Islet precursor cell (in vitro differentiated cells): ENCODE measurements around the gene KCTD7.
"Not testable (repeated sequence)": the region's sequence is repeated elsewhere in the genome, so short reads cannot be mapped to it uniquely, and the experiment has no call there.

Source experiments
- DNase-seq: peaks from one replicate; pipeline ENCODE4 v3.0.0-alpha.2; 2018

KCTD7 gene

DNA sequence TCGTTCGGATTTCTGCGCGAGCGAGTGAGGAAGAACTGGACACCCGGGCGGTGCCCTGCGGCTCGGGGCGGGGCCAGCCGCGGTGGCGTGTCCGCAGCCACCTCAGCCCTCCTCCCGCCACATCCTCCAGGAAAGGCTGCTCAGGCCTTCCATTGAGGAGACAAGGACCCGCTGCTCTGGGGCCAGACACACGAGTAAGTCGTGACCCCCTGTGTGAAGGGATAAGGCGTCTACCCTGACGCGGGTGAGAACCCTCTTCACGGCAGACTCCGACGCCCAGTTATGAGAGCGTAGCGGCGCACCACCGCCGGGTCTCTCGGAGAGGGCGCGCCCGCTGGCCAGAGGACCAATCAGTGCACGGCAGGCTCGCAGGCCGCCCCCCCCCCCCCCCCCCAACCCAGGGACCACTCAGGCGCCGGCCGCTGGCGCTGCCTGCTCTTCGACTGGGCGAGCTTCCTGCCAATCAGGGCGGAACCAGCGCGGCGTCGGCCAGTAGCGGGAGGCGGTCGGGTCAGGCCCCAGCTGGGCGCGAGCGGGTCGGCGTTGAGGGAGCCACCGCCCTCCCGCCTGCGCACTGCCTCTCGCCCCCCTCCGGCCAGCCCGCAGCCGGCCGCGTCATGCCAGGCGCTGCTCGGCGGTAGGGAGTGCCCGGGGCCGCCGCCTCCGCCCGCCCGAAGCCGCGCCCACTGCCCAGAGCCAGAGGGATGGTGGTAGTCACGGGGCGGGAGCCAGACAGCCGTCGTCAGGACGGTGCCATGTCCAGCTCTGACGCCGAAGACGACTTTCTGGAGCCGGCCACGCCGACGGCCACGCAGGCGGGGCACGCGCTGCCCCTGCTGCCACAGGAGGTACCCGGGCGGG lies at the start of gene KCTD7:
Gene KCTD7 (plus strand): TSS at position 521 of the 861 bp plus-strand sequence. CDS start 184 bp downstream, at position 705.
- DNase-seq: peak; percentile 100

DNA sequence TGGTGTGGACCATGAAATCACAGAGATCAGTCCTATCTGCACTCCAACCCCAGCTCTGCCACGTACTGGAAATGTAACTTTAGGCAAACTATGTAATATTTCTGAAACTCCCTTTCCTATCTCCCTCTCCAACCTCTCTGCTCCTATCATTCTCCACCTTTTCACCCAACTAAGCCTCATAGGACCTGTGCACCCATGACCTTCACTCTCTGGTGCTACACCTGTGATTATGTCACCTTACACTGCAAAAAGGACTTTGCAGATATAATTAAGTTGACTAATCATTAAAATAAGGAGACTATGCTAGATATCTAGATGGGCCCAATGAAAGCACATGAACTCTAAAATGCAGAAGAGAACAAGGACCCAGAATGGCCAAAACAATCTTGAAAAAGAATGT lies 48.3 kb upstream of the KCTD7 start:
- DNase-seq: not testable (repeated sequence)

DNA sequence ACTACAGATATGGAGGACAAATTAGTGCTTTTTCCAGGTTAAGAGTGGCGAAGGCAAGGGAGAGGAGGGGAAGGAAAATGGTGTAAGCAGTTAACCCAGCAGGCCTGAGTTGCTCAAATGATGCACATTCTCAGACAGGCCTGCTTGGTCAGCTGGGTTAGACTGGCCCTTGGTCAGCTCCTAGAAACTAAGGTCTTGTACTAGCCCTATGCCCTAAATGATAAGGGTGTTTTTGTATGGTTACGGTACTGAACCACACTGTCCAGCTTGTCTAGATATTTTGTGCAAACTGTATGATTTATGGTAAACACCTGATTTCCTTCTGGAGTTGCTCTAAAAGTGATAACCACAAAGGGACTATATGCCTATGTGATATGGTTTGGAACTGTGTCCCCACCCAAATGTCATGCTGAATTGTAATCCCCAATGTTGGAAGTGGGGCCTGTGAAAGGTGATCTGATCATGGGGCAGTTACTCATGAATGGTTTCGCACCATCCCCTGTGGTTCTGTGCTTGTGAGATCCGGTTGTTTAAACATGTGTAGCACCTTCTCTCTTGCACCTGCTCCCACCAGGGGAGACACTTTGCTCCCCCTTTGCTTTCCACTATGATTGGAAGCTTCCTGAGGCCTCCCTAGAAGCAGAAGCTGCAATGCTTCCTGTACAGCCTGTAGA lies 45.7 kb upstream of the KCTD7 start:
- not testable (repeated sequence) for DNase-seq

GRCh38 chr7:66583490-66584110 lies 45.1 kb upstream of the KCTD7 start:
- no peak for DNase-seq

DNA sequence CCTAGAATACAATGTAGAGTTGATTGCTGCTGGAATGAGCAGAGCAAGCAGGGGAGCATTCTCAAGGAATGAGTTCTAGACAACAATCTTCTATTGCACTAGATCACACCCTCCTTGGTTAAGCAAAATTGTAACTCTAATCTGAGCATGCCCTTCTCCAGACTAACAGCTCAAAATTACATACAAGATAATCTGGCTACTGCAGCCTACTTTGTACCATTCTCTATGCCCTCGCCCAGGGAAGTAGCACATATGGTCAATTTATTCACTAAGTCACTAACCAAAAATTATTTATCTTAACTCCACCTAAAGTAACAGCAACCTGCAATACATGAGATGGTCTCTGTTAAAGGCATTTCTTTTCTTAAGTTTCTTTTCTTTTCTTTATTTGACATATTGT lies 42.5 kb upstream of the KCTD7 start:
- no peak for DNase-seq

DNA sequence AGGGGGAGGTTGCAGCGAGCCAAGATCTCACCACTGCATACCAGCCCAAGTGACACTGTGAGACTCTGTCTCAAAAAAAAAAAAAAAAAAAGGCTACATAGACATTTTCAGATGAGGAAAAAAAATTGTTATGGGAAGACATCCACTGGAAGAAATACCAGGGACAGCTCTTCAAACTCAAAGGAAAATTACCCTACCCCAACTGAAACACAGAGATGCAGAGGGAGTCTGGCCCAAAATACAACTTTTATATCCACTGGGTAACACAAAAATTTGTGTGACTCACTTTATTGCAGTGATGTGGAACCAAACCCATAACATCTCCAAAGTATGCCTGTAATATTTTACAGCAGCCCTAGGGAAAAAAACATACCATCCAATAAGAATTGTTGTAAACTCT lies 40.5 kb upstream of the KCTD7 start:
- DNase-seq: not testable (repeated sequence)

DNA sequence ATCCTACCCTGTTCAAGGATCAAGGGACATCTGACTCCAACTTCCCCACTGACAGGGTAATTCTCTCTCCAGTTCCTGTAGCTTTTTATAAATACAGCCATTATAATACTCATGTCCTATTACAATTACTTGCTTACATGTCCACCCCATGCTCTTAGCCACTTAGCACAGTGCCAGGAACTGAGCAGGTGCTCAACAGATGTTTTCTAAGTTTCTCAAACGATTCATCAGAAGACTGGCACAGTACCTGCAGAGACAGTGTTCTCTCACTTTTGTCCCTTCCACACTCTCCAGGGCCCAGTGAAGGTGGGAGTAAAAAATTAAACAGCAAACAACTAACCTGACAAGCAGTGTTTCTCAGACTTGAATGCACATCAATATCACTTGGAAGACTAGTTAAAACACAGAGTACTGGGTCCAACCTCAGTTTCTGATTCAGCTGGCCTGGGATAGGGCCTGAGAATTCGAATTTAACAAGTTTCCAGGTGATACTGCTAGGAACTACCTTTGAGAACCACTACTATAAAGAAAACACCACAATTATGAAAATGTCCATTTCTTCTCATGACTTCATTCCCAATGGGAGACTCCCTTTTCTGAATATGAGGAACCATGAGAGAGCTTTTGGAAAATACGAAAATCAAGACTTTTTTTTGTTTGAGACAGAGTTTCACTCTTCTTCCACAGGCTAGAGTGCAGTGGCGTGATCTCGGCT lies 39.7 kb upstream of the KCTD7 start:
- not testable (repeated sequence) for DNase-seq

- not testable (repeated sequence) for DNase-seq
These were observed 38.2 kb upstream of the KCTD7 start for GRCh38 chr7:66590302-66591057.

- not testable (repeated sequence) for DNase-seq
These were observed 37.5 kb upstream of the KCTD7 start for GRCh38 chr7:66591058-66591798.

DNA sequence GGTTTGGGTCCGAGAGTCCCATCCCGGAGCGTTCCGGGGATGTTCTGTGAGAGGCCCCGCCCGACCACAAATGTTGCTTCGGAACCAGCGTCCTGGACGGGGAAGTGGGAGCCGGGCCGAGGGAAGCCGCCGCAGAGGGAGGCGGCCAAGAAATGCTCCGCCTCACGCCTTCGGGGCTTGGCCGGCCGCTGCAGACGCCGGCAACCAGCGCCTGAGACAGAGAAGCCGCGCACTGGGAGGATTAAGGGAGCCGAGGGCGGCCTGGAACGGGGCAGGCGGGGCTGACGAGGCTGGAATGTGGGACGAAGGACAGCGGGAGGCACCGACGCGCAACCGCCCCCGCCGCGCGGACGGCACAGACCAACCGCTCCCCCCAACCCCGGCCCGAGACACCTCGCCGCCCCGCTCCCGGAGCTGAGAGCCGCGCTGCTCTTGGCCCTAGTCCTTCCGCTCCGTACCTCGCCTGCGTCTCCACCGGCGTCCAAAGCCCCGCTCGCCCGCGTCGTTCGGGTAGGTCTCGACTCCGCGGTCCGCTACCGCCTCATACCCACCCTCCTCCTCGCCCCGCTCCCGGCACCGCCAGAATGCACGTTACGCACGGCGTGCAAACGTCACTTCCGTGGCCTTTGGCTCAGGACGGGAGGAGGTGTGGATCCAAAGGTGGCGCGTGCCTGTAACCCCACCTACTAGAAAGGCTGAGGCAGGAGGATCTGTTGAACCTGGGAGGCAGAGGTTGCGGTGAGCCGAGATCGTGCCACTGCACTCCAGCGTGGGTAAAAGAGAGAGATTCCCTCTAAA lies 36.7 kb upstream of the KCTD7 start:
- DNase-seq: peak; percentile 95

DNA sequence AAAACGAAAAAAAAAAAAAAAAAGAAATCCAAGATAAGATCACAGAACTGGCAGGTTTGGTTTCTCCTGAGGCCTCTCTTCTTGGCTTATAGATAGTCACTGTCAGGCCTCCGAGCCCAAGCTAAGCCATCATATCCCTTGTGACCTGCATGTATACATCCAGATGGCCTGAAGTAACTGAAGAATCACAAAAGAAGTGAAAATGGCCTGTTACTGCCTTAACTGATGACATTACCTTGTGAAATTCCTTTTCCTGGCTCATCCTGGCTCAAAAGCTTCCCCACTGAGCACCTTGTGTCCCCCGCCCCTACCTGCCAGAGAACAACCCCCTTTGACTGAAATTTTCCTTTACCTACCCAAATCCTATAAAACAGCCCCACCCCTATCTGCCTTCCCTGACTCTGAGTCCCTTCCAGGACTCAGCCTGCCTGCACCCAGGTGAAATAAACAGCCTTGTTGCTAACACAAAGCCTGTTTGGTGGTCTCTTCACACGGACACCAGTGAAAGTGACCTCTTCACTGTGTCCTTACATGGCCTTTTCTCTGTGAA lies 36.0 kb upstream of the KCTD7 start:
- DNase-seq: not testable (repeated sequence)

GRCh38 chr7:66594082-66594481 lies 34.6 kb upstream of the KCTD7 start:
- DNase-seq: not testable (repeated sequence)

DNA sequence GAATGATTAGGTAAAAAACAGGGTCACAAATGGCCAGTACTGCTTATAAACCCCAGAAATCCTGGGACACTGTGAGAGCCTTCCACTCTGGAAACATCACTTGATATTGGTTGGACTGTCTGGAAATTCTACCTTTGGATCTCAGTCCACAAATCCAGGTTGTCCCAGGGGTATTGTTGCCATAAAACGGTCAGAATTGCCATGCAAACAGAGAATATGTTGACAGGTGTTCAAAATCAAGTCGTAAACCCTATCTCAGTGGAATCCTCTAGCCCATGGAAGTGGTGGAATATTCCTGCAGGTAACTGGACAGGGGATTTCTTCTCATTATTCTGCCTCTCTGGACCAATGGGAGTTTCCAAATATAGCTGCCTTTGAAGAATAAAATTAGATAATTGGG lies 31.2 kb upstream of the KCTD7 start:
- no peak for DNase-seq

GRCh38 chr7:66602159-66602558 lies 26.5 kb upstream of the KCTD7 start:
- DNase-seq: no peak

- no peak for DNase-seq
These were observed 24.5 kb upstream of the KCTD7 start for GRCh38 chr7:66604198-66604597.

DNA sequence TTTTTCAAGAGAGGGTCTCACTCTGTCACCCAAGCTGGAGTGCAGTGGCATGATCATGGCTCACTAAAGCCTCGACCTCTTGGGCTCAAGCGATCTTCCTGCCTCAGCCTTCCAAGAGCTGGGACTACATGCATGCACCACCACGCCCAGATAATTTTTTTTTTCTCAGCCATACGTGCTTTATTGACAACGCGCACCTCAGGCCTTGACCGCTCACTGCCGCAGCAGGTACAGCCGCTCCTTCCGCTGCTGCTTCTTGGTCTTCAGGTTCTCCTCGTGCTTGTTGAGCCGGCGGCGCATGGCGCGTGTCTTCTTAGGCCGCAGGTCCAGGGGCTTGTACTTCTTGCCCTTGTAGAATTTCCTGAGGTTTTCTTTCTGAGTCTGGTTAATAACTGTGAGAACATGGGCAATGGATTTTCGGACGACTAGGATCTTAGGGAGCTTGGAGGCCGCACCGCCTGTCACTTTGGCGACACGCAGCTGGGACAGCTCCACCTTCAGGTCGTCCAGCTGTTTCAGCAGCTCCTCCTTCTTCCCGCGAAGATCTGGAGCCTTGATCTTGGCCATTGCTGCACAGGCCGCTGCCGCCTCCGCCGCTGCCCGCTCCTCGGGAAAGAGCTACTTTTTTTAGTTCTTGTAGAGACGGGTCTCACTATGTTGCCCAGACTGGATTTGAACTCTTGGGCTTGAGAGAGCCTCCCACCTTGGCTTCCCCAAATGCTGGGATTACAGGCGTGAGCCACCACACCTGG lies 22.0 kb upstream of the KCTD7 start:
- DNase-seq: not testable (repeated sequence)

GRCh38 chr7:66609176-66609575 lies 19.5 kb upstream of the KCTD7 start:
- DNase-seq: no peak

DNA sequence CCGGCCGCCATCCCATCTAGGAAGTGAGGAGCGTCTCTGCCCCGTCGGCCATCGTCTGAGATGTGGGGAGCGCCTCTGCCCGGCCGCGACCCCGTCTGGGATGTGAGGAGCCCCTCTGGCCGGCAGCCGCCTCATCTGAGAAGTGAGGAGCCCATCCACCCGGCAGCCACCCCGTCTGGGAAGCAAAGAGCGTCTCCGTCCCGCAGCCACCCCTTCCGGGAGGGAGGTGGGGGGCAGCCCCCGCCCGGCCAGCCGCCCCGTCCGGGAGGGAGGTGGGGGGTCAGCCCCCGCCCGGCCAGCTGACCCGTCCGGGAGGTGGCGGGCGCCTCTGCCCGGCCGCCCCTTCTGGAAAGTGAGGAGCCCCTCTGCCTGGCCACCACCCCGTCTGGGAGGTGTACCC lies 14.1 kb upstream of the KCTD7 start:
- DNase-seq: not testable (repeated sequence)

DNA sequence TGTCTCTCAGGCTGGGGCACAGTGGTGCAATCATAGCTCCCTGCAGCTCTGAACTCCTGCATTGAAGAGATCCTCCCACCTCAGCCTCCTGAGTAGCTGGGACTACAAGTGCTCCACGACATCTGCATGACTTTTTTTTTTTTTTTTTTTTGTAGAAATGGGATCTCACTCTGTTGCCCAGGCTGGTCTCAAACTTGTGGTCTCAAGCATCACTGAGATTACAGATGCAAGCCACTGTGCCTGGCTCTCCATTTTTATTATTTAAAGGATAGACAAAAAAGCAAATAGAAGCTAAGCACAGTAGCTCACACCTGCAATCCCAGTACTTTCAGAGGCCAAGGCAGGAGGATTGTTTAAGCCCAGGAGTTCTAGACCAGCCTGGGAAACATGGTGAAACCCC lies 13.0 kb upstream of the KCTD7 start:
- no peak for DNase-seq

- no peak for DNase-seq
These were observed 11.4 kb upstream of the KCTD7 start for GRCh38 chr7:66617295-66617694.
